SH-SY5Y (cell line): Measurements from ENCODE around the gene CDC20.

ENCODE experiments used
- GATA2 ChIP-seq: IDR thresholded peaks from 2 replicates; pipeline ENCODE4 v1.6.1; 2011; ENCODE audit warnings: mild to moderate bottlenecking, low read depth, low read length
- GATA3 ChIP-seq: IDR thresholded peaks from 2 replicates; pipeline ENCODE4 v1.6.1; 2011; ENCODE audit warnings: low read depth, mild to moderate bottlenecking, low read length, moderate library complexity

GRCh38 chr1:43349594-43350306, 9.0 kb upstream of the CDC20 start:
- no peak for TF ChIP-seq GATA3
- TF ChIP-seq GATA2 = no peak
